Breast epithelium (tissue), 4 donors: ENCODE data around the gene LRRC49. TPM values are rescaled to one million over a fixed set of nuclear protein-coding genes. Genes with fewer than 3 reads are reported as not detected.
A peak's percentile ranks its signal among the peaks of the same experiment; 100 is the strongest.

Experiments
- DNase-seq, 2 donors: peaks; one replicate each; pipeline ENCODE4 v3.0.0-alpha.2; 2019; ENCODE audit warnings: low spot score in 2 of 2
- H3K27ac ChIP-seq, 2 donors: fragments of 200-600 bp; sonication (generic) in 1 of 2; one replicate each; pipeline ENCODE4 v1.5.1; 2016 to 2019; ENCODE audit warnings: mild to moderate bottlenecking in 1 of 2
- H3K27me3 ChIP-seq, 2 donors: fragments of 200-600 bp; sonication (generic) in 1 of 2; one replicate each; pipeline versions ENCODE4 v1.5.1 to v1.6.0; 2017 to 2019; ENCODE audit warnings: control low read depth in 1 of 2, mild to moderate bottlenecking in 1 of 2
- H3K36me3 ChIP-seq: fragments of 200-600 bp; one replicate; pipeline ENCODE4 v1.5.1; 2019
- H3K4me1 ChIP-seq, 2 donors: fragments of 200-600 bp; sonication (generic); one replicate each; pipeline ENCODE4 v1.5.1; 2016 to 2019; ENCODE audit warnings: control low read depth in 1 of 2
- H3K4me3 ChIP-seq, 3 donors: fragments of 200-600 bp; sonication (generic); 1 replicate in 2 of 3; 2 replicates in 1 of 3; pipeline ENCODE4 v1.5.1; 2016 to 2019; ENCODE audit warnings: mild to moderate bottlenecking in 3 of 3, moderate library complexity in 2 of 3
- H3K9me3 ChIP-seq, 2 donors: fragments of 200-600 bp; sonication (generic) in 1 of 2; one replicate each; pipeline ENCODE4 v1.5.1; 2016 to 2019; ENCODE audit warnings: control low read depth in 1 of 2
- POLR2A ChIP-seq: fragments of 450-650 bp; IDR thresholded peaks from one replicate; pipeline ENCODE4 v1.6.1; 2016; ENCODE audit warnings: antibody characterized with exemption, mild to moderate bottlenecking, moderate library complexity
- POLR2AphosphoS5 ChIP-seq, 3 donors: sonication (generic); formaldehyde crosslinking; IDR thresholded peaks; one replicate each; pipeline ENCODE4 v1.6.1; 2017; ENCODE audit warnings: antibody characterized with exemption in 3 of 3
- intact Hi-C: fragments of 100-400 bp; cut with DNase I; formaldehyde crosslinking; loops from one replicate; pipeline ENCODE4 v1.15.1; 2023; ENCODE audit warnings: low total_unique reads
- total RNA-seq, 3 donors: library from RNA; depleted of rRNA; stranded (reverse); fragments of >200 nt; gene quantifications; one replicate each; pipeline ENCODE4 v1.1.0, GENCODE V29; 2016
- TF ChIP-seq, protein P1 (sequence below), 3 donors: fragments of 450-650 bp; IDR thresholded peaks; one replicate each; pipeline ENCODE4 v1.5.1; 2016 to 2017; ENCODE audit warnings: antibody characterized with exemption in 3 of 3, mild to moderate bottlenecking in 3 of 3, moderate library complexity in 3 of 3

Gene LRRC49
- total RNA-seq, 3 donors from 2014 or later, result 6.7 to 13.3 (median 9.5) TPM

DNA sequence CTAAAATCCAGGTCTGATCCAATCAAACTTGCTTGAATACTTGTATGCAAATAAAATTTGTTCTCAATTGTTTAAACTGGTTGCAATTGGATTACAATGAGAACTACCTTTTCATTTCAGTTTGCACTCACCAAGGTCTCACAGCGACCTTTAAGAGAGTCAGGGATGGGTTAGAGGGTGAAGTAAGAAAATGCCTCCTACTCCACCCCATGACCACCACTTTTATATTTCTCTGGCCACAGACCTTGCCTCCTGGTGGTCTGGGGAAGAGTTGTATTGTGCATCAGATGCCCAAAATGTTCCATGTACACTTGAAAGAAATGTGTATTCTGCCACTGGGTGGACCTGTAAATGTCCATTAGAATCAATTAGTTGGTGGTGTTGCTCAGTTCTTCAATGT lies 206.3 kb downstream of the LRRC49 start:
- peak overlapping the region in 1 of 2 donors; percentile 22 for H3K27ac ChIP-seq
- H3K27me3 ChIP-seq, result no peaks in the 10 kb centered on the region
- intact Hi-C loops, result no loop called here
- H3K9me3 ChIP-seq, result no peaks in the 10 kb centered on the region
- TF ChIP-seq POLR2A, result no peak
- no peak for TF ChIP-seq POLR2AphosphoS5 (IDR thresholded peaks at IDR 0.05)
- TF ChIP-seq, protein P1, sequence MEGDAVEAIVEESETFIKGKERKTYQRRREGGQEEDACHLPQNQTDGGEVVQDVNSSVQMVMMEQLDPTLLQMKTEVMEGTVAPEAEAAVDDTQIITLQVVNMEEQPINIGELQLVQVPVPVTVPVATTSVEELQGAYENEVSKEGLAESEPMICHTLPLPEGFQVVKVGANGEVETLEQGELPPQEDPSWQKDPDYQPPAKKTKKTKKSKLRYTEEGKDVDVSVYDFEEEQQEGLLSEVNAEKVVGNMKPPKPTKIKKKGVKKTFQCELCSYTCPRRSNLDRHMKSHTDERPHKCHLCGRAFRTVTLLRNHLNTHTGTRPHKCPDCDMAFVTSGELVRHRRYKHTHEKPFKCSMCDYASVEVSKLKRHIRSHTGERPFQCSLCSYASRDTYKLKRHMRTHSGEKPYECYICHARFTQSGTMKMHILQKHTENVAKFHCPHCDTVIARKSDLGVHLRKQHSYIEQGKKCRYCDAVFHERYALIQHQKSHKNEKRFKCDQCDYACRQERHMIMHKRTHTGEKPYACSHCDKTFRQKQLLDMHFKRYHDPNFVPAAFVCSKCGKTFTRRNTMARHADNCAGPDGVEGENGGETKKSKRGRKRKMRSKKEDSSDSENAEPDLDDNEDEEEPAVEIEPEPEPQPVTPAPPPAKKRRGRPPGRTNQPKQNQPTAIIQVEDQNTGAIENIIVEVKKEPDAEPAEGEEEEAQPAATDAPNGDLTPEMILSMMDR (IDR thresholded peaks at IDR 0.05), result no peak
- H3K4me3 ChIP-seq, result no peak overlapping the region
- no peak for DNase-seq
- no peaks in the 10 kb centered on the region for H3K36me3 ChIP-seq
- no peaks in the 10 kb centered on the region for H3K4me1 ChIP-seq

Other genes with a start within 250 kb of the LRRC49 start
- 100 to 1,000 TPM in 1 of 3 donors, 10 to 100 TPM in 2; 68.5 to 144 (median 71.7) TPM for gene UACA, start 129.3 kb upstream of the LRRC49 start, total RNA-seq
- 10 to 100 TPM; 18.6 to 72.5 (median 40.0) TPM for gene LARP6, start 38.7 kb upstream of the LRRC49 start, total RNA-seq
- gene THAP10, start 393 bp upstream of the LRRC49 start, total RNA-seq, result 1 to 10 TPM; 1.8 to 5.9 (median 5.1) TPM
- 10 to 100 TPM in 2 of 3 donors, under 1 TPM in 1; 0.64 to 58.7 (median 41.3) TPM for gene THSD4, start 222.6 kb downstream of the LRRC49 start, total RNA-seq